ENCODE measurements around the gene PRUNE2.

DNA sequence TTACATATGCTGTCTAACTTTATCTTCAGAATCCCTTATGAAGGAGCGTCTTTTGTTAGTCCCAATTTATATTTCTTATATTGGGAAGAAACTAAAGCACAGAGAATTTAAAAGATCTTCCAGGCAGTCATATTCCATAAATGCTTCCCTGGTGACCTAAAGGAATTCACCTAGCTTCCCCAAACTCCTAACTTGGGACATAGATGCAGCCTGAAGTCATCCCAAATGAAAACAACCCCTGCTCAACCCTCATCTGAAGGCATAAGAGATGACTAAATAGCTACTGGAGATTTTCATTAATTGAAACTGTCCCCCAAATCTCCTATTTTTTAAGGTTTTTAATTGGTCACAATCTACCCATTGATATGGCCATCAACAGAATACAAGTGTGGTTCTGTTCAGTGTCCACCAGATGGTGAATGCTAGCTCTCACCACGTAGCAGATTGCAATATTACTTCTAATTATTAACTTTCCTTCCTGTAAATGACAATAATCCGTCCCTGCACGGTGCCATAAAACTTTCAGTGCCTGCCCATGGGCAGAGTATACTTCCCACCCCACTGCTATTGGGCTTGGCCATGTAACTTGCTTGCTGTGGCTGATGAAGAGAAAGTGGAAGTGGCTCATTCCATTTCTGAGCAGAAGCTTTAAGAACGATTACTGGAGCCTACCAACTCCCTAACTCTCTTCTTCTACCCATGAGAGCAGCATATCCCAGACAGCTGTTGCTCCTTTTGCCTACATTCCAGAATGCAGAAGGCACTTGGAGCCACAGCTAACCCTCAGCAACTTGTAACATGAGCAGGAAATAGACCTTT is 18.7 kb downstream of the PRUNE2 start:
- TF ChIP-seq, protein P1, sequence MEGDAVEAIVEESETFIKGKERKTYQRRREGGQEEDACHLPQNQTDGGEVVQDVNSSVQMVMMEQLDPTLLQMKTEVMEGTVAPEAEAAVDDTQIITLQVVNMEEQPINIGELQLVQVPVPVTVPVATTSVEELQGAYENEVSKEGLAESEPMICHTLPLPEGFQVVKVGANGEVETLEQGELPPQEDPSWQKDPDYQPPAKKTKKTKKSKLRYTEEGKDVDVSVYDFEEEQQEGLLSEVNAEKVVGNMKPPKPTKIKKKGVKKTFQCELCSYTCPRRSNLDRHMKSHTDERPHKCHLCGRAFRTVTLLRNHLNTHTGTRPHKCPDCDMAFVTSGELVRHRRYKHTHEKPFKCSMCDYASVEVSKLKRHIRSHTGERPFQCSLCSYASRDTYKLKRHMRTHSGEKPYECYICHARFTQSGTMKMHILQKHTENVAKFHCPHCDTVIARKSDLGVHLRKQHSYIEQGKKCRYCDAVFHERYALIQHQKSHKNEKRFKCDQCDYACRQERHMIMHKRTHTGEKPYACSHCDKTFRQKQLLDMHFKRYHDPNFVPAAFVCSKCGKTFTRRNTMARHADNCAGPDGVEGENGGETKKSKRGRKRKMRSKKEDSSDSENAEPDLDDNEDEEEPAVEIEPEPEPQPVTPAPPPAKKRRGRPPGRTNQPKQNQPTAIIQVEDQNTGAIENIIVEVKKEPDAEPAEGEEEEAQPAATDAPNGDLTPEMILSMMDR (IDR thresholded peaks at IDR 0.05): no peak
- no peak for TF ChIP-seq POLR2A (IDR thresholded peaks at IDR 0.05)

Measured in lower leg skin (tissue), 3 donors.